Left ventricle myocardium superior (tissue), 1 donor: ENCODE data around the gene LRRTM4. TPM values are rescaled to one million over a fixed set of nuclear protein-coding genes. Genes with fewer than 3 reads are reported as not detected.

Experiments
- ATAC-seq: fragments of 200-7000 bp; cut with Tn5 transposase; one replicate; pipeline ENCODE4 v1.9.1; 2020; ENCODE audit warnings: mild to moderate bottlenecking, moderate library complexity
- DNase-seq: peaks from one replicate; pipeline ENCODE4 v3.0.0-alpha.2; 2020
- intact Hi-C: fragments of 100-400 bp; cut with micrococcal nuclease; formaldehyde crosslinking; loops from one replicate; pipeline ENCODE4 v1.11.0; 2022
- total RNA-seq: library from RNA; stranded (reverse); fragmentation: NEBNext Ultra II Directional; extraction: Animal tissue kit (Norgen Biotek cat#: 25700); gene quantifications from one replicate; pipeline ENCODE4 v1.2.1, GENCODE V29; 2021
- donor health status: DM: no; HTN: yes; CAD: no; lungs with severe emphysema.

Gene LRRTM4
- total RNA-seq, 1 donor from 2014 or later: 0.69 TPM

GRCh38 chr2:76973610-76974009 lies 548.6 kb downstream of the LRRTM4 start:
- no peak for ATAC-seq
- intact Hi-C loops: no loop called here
- DNase-seq: no peak

DNA sequence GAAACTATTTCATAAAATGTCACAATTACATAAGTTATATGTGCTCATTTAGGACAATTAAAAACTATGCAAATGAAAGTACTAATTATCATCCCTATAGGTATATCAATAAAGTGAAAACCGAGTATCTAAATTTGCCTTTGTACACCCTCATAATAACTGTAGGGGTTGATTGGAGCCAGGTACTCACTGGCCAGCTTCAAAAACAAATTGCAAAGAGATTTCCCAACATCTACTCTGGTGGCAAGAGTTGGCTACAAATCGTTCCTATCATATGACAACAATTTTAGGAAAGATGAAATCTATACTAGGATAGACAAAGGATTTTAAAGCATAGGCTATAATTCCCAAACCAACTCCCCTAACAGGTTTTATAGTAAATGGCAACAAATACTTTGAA lies 556.4 kb downstream of the LRRTM4 start:
- no peak for ATAC-seq
- no peak for DNase-seq
- intact Hi-C loops: no loop called here

DNA sequence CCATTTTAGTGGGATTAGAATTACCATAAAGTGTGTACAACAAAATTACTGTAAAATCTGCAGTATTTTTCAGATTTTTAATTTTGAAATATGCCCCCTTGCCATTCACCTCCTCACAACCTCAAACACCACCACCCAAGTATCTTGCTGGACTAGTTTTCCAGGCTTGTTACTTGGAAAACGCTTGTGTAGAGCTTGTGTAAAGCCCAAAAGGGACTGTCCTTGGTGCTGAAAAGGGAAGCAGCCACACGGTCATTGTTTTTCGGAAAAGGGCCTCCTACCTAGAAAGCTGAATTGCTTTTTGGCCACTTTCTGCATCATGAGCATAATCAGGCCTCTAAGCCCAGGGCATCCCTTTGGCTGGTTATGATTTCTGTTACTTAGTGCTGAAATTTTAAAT lies 563.4 kb downstream of the LRRTM4 start:
- DNase-seq (no peak), ATAC-seq (no peak)
- intact Hi-C loops: no loop called here

DNA sequence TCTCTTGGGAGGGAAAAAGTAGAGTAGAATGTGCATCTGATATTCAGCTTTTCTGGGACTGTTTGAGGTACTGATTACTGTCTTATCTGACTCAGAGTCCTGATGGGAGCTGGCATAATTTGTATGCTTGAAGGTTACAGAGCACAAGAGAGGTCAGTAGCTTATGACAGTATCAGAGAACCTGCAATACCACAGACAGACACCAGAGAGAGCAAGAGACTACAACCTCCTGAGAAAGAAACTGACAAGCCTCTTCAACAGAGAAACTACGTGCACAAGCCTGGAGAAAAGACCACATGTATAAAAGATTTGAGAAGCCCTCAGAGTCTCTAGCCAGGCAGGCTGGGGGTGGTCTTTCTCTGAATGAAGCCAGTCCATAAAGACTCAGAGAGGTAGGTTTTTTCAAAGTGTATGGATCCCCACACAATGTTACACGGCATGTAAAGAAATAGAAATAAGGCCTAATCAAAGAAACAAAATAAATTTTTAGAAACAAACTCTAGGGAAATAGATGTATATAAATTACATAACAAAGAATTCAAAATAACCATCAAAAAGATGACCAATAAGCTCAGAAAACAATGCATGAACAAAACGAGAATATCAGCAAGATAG lies 568.3 kb downstream of the LRRTM4 start:
- DNase-seq: no peak
- peak; percentile 64 for ATAC-seq
- intact Hi-C loops: no loop called here

DNA sequence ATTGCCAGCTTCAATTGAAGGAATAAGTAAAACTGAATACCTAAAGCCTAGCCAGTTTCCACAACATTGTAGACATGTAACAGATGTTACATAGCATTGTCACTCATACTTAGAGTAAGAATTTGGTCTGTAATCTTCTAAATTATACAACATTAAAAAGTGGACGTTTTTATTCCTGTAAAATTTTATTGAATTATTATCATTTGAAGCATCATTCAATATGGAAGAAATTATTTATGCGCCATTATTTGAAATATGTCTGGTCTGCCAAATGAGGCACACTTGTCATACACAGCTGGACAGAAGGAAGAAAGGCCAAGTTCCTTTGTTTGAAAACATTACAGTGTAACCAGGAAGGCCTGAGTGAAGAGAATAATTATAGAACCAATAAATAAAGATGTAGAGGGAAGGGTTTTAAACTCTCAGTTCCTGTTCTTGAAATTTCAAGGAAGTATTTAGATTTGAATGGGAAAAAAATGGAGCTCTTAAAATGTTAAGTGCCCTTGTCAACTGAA lies 575.5 kb downstream of the LRRTM4 start:
- ATAC-seq (no peak), DNase-seq (no peak)
- intact Hi-C loops: no loop called here

DNA sequence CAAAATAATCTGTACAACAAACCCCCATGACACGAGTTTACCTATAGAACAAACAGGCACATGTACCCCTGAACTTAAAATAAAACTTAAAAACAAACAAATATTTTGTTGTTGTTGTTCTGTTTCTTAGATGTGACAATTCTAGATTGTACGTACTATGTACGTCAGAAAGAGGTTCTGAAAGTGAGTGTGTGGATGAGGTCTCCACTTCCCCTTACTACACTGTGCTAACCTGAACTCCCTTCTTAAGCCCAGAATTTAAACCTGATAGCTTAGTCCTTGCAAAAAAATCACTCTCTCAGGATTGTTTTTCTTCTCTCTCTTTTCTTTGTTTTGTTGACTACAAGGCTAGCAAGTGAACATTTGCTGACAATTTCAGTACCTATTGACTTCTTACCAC lies 581.6 kb downstream of the LRRTM4 start:
- ATAC-seq (no peak), DNase-seq (no peak)
- intact Hi-C loops: no loop called here

DNA sequence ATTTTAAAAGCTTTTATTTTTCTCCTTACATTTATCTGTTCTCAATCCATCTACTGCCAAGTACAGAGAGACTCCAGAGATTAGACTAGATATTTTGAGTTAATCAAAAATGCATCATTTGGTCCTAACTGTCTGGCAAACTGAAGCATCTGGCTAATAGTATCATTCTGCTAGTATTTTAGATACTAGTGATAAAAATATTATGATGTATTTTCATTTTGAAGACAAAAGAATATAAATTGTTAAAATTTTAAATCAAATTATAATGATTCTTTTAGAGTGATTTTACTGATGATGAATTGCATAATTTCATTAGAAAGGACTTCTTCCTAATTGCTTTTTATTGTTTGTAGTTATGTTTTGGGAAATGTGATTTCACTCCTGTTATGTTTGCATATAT lies 584.0 kb downstream of the LRRTM4 start:
- no peak for ATAC-seq

DNA sequence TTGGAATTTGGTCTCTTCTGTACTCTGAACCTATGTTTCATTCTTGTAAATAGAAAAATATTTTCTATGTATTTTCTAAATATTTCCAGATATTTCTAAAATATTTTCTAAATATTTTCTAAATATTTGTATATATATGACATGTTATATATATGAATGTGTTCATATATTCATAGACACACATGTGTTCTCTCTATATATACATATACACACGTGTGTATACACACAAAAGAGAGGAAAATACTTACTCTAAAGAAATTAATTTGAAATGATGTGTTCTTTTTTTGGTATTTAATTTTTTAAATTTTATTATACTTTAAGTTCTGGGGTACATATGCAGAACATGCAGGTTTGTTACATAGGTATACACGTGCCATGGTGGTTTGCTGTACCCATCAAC lies 589.6 kb downstream of the LRRTM4 start:
- ATAC-seq (no peak), DNase-seq (no peak)
- intact Hi-C loops: no loop called here

More for the DNA sequence above, 584.0 kb downstream of the LRRTM4 start:
- no peak for DNase-seq
- intact Hi-C loops: no loop called here

- no peak for DNase-seq
- intact Hi-C loops: no loop called here
- no peak for ATAC-seq
These were observed 592.0 kb downstream of the LRRTM4 start for GRCh38 chr2:76930056-76930744.

DNA sequence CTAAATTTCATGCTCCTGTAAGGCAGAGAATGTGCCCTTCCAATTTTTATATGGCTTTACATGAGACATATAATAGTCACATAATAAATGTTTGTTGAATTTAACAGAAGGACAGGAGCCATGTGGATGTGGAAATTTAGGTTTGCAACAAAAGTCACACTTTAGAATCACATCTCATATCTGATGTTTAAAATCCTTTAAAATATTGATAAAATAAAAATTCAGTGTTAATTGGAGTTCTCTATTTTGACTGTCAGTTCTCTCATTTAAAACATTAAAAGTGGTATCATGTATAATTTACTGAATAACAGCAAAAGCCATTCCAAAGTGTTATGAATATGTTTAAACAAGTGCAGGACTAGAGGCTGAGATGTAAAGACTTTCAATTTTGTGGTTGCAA lies 594.1 kb downstream of the LRRTM4 start:
- ATAC-seq (no peak), DNase-seq (no peak)
- intact Hi-C loops: no loop called here

- intact Hi-C loops: no loop called here
- DNase-seq (no peak), ATAC-seq (no peak)
These were observed 601.2 kb downstream of the LRRTM4 start for GRCh38 chr2:76921006-76921405.

DNA sequence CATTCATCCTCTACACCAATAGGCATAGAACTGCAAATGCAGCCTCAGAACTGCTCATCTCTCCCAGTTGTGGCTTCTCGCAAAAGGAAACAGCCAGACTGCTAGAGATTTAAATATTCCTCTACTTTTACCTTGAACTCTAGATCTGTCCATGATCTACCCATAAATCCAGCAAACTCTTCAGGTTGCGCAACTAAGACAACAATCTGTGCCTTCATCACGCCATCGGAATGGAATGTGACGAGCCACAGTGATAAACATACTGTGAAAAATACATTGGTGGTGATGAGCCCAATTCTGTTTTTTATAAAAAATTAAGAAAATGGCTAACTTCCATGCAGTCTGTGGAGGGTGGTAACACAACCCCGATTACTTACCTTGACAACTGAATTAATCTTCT lies 626.7 kb downstream of the LRRTM4 start:
- DNase-seq (no peak), ATAC-seq (no peak)
- intact Hi-C loops: no loop called here

- DNase-seq (no peak), ATAC-seq (no peak)
- intact Hi-C loops: no loop called here
These were observed 651.6 kb downstream of the LRRTM4 start for GRCh38 chr2:76870581-76870980.

DNA sequence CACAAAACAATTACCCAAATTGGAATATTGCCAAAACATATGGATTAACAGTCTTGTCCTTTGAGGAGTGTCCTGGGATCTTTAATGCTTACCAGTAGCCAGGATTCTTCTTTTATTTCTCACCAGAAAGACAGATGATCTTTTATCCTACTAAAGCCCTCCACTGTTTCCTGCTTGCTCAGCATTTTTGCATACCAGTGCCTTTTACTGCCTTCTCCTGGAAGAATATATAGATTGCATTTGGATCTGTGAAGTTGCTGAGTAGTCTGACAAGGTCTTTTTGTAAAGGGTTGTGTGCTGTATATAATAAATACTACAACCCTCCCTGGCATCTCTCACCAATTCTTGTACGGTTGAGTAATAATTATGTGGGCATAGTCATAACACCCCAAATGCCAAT lies 652.2 kb downstream of the LRRTM4 start:
- DNase-seq: no peak
- intact Hi-C loops: no loop called here
- no peak for ATAC-seq

DNA sequence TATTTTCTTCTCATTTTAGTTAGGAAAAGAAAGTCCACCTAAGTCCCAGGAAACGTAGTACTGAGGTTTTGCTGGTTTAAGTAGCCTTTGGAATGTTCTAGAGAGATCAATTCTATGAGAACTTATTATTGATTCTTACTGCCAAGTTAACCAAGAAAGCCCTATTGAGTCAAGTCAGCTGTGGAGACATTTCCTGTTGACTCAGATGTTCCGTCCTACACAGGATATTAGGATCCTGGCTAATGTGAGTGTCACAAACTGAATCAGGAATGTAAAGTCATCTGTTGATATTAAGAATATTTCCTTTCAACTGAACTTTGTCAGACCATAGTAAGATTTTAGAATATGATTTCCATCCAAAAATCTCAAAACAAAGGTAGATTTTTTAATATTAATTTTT lies 654.3 kb downstream of the LRRTM4 start:
- DNase-seq: no peak
- intact Hi-C loops: no loop called here
- no peak for ATAC-seq

GRCh38 chr2:76866464-76866863 lies 655.7 kb downstream of the LRRTM4 start:
- intact Hi-C loops: no loop called here
- ATAC-seq (no peak), DNase-seq (no peak)

DNA sequence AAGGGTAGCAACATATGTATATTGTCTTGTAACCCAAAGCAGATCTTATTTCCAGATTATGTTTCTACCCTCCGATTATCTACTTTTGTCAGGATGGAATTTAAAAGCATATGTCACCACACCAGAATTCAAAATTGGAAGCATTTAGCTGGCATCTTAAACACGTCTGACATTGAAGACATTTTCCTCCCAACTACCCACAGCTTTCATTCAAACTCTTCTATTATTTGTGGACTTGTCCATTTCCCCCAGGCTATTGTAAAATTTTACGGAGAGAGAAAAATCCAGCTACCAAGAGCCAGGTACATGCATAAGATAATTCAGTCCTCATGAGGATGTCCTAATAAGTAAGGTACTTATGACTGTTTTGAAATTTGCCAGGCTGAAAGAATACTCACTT lies 659.3 kb downstream of the LRRTM4 start:
- no peak for DNase-seq
- intact Hi-C loops: no loop called here
- ATAC-seq: no peak

- DNase-seq (no peak), ATAC-seq (no peak)
- intact Hi-C loops: no loop called here
These were observed 660.5 kb downstream of the LRRTM4 start for GRCh38 chr2:76861708-76862107.

DNA sequence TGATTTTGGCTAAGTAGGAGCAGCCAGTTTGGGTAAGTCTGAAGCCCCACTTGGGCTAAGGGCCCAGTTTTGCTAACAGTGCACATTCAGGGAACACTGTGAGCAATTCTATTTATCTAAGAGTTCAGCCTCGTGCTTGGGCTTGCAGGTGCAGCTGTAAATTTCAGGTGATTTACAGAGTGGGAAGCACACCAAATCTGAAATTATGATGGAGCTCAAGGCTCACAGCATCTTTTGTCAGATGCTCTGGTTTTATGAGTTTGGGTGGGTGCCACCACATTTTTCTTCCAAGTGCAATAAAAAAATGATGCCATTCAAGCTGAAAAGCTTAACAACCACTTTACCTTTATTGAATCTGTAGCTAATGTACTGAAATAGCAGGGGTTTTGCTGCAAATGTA lies 671.2 kb downstream of the LRRTM4 start:
- ATAC-seq: no peak
- intact Hi-C loops: no loop called here
- no peak for DNase-seq

- no peak for DNase-seq
- intact Hi-C loops: no loop called here
- no peak for ATAC-seq
These were observed 673.1 kb downstream of the LRRTM4 start for GRCh38 chr2:76849086-76849485.

- ATAC-seq: no peak
- intact Hi-C loops: no loop called here
- DNase-seq: no peak
These were observed 682.4 kb downstream of the LRRTM4 start for GRCh38 chr2:76839826-76840225.
